ENCODE measurements around the gene SLC4A1.

SLC4A1 gene

GRCh38 chr17:44267818-44268490 is at the start of gene SLC4A1:
SLC4A1 (minus strand) TSS chr17:44268135; CDS start chr17:44262866, 5,269 bp downstream.
- no peak for DNase-seq

GRCh38 chr17:44317545-44317944 is 49.6 kb upstream of the SLC4A1 start:
- DNase-seq = no peak

- DNase-seq = no peak
Observed at GRCh38 chr17:44315760-44316731, 48.1 kb upstream of the SLC4A1 start.

- DNase-seq = no peak
Observed at GRCh38 chr17:44314869-44315661, 47.1 kb upstream of the SLC4A1 start.

GRCh38 chr17:44314524-44314868 is 46.6 kb upstream of the SLC4A1 start:
- no peak for DNase-seq

GRCh38 chr17:44314031-44314430 is 46.1 kb upstream of the SLC4A1 start:
- DNase-seq = no peak

- DNase-seq = no peak
Observed at GRCh38 chr17:44312396-44313104, 44.6 kb upstream of the SLC4A1 start.

- no peak for DNase-seq
Observed at GRCh38 chr17:44311562-44312181, 43.7 kb upstream of the SLC4A1 start.

- no peak for DNase-seq
Observed at GRCh38 chr17:44310609-44311376, 42.9 kb upstream of the SLC4A1 start.

GRCh38 chr17:44310188-44310587 is 42.3 kb upstream of the SLC4A1 start:
- DNase-seq = no peak

GRCh38 chr17:44309472-44309871 is 41.5 kb upstream of the SLC4A1 start:
- DNase-seq = no peak

GRCh38 chr17:44308865-44309264 is 40.9 kb upstream of the SLC4A1 start:
- no peak for DNase-seq

GRCh38 chr17:44308320-44308818 is 40.4 kb upstream of the SLC4A1 start, which contains the start of gene RUNDC3A:
RUNDC3A (plus strand) TSS chr17:44308601; CDS start chr17:44308833, 232 bp downstream.
- peak; percentile 92 for DNase-seq

GRCh38 chr17:44307387-44308186 is 39.7 kb upstream of the SLC4A1 start:
- no peak for DNase-seq

GRCh38 chr17:44304651-44305050 is 36.7 kb upstream of the SLC4A1 start:
- no peak for DNase-seq

- no peak for DNase-seq
Observed at GRCh38 chr17:44297975-44298374, 30.0 kb upstream of the SLC4A1 start.

- no peak for DNase-seq
Observed at GRCh38 chr17:44293509-44294226, 25.7 kb upstream of the SLC4A1 start.

- DNase-seq = no peak
Observed at GRCh38 chr17:44287651-44288050, 19.7 kb upstream of the SLC4A1 start.

- DNase-seq = no peak
Observed at GRCh38 chr17:44284024-44284400, 16.1 kb upstream of the SLC4A1 start.

Data from 8988T (cell line).